Uterus (tissue), 2 donors: ENCODE measurements around the gene PIK3R6.

Source experiments
- POLR2A ChIP-seq, 2 donors: fragments of 450-650 bp; IDR thresholded peaks; one replicate each; pipeline ENCODE4 v1.6.1; 2016; ENCODE audit warnings: antibody characterized with exemption in 2 of 2, mild to moderate bottlenecking in 1 of 2, moderate library complexity in 1 of 2
- TF ChIP-seq, protein P1 (sequence below), 4 experiments: fragments of 200-600 bp in 2 of 4; fragments of 450-650 bp in 2 of 4; sonication (generic) in 2 of 4; IDR thresholded peaks; one replicate each; pipeline ENCODE4 v1.5.1; 2016 to 2019; ENCODE audit warnings: antibody characterized with exemption in 4 of 4, mild to moderate bottlenecking in 2 of 4, moderate library complexity in 1 of 4

DNA sequence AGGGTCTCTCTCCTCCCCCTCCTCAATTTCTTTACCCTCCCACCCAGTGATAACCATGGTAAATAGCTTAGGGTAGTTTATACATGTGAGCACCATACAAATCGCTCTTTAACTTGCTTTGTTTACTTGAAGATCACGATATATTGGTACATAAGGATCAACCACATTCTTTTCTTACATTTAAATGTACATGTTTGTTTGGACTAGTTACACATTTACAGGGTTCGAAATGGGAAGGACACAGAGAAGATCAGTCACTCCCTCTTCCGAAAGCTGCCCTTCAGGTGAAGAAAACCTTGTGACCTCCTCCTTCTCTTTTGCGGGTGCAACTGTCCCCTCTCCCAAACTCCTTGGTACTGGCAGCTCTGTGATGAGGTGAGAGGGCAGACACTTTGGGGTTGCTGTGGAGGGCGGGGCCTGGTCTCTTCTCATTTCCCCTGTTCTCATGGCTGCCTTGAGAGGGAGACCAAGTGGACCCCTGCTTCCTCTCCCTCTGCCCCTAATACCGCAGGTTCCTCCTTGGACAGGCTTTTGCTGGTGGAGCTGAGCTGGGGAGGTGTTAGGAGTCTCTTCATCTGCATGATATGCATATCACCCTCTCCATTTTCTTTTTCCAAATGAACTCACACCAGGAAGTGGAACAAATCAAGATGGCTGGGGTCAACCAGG lies 4.7 kb upstream of the PIK3R6 start:
- TF ChIP-seq, protein P1, sequence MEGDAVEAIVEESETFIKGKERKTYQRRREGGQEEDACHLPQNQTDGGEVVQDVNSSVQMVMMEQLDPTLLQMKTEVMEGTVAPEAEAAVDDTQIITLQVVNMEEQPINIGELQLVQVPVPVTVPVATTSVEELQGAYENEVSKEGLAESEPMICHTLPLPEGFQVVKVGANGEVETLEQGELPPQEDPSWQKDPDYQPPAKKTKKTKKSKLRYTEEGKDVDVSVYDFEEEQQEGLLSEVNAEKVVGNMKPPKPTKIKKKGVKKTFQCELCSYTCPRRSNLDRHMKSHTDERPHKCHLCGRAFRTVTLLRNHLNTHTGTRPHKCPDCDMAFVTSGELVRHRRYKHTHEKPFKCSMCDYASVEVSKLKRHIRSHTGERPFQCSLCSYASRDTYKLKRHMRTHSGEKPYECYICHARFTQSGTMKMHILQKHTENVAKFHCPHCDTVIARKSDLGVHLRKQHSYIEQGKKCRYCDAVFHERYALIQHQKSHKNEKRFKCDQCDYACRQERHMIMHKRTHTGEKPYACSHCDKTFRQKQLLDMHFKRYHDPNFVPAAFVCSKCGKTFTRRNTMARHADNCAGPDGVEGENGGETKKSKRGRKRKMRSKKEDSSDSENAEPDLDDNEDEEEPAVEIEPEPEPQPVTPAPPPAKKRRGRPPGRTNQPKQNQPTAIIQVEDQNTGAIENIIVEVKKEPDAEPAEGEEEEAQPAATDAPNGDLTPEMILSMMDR (IDR thresholded peaks at IDR 0.05): no peak
- TF ChIP-seq POLR2A (IDR thresholded peaks at IDR 0.05): no peak
